ENCODE measurements around the gene WDR86.

DNA sequence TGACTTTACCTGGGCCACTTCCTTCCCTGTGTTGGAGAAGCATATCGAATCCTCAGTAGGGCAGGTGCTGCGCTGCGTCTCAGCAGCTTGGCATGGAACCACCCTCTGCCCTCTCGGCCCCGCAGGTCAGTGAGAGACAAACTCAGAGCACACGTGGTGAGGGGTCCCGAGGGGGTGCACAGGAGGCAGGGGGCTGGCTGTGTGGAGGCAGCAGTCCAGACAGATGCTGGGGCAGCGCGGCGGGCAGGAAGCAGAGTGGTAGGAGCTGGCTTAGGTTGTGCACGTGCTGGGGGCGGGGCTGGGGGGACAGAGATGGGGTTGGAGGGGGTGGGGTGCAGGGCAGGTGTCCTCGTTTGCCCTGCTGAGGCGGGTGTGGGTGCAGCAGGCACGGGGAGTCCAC, 35.1 kb downstream of the WDR86 start:
- TF ChIP-seq, protein P1, sequence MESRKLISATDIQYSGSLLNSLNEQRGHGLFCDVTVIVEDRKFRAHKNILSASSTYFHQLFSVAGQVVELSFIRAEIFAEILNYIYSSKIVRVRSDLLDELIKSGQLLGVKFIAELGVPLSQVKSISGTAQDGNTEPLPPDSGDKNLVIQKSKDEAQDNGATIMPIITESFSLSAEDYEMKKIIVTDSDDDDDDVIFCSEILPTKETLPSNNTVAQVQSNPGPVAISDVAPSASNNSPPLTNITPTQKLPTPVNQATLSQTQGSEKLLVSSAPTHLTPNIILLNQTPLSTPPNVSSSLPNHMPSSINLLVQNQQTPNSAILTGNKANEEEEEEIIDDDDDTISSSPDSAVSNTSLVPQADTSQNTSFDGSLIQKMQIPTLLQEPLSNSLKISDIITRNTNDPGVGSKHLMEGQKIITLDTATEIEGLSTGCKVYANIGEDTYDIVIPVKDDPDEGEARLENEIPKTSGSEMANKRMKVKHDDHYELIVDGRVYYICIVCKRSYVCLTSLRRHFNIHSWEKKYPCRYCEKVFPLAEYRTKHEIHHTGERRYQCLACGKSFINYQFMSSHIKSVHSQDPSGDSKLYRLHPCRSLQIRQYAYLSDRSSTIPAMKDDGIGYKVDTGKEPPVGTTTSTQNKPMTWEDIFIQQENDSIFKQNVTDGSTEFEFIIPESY (IDR thresholded peaks at IDR 0.05; ENCODE audit: extremely low read depth, insufficient replicate concordance, low read length) = no peak
- no peak for TF ChIP-seq CTCF (IDR thresholded peaks at IDR 0.05 in 2 of 3, conservative IDR thresholded peaks at IDR 0.05 in 1 of 3; ENCODE audit: borderline replicate concordance in 1 of 3, insufficient read depth in 1 of 3, low read depth in 2 of 3, low read length in 2 of 3)
- TF ChIP-seq POLR2A (IDR thresholded peaks at IDR 0.05; ENCODE audit: borderline replicate concordance, extremely low read depth, insufficient read depth, insufficient read length) = no peak

Measured in HCT116 (cell line).